ENCODE data around the gene LRP1-AS. TPM values are rescaled to one million over a fixed set of nuclear protein-coding genes. Genes with fewer than 3 reads are reported as not detected.

LRP1-AS gene
- total RNA-seq, 2 experiments from 2014 or later = not detected

DNA sequence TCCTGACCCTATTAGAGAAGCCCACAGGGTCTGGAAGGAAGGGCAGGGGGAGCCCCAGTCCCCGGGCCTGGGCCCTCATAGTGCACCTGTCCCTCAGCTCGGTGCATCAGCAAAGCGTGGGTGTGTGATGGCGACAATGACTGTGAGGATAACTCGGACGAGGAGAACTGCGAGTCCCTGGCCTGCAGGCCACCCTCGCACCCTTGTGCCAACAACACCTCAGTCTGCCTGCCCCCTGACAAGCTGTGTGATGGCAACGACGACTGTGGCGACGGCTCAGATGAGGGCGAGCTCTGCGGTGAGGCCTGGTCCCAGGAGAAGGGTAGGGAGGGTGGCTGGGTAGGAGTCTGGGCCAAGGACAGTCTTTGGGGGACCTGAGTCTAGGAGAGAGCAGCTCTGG is 26.3 kb upstream of the LRP1-AS start:
- TF ChIP-seq, protein P1, sequence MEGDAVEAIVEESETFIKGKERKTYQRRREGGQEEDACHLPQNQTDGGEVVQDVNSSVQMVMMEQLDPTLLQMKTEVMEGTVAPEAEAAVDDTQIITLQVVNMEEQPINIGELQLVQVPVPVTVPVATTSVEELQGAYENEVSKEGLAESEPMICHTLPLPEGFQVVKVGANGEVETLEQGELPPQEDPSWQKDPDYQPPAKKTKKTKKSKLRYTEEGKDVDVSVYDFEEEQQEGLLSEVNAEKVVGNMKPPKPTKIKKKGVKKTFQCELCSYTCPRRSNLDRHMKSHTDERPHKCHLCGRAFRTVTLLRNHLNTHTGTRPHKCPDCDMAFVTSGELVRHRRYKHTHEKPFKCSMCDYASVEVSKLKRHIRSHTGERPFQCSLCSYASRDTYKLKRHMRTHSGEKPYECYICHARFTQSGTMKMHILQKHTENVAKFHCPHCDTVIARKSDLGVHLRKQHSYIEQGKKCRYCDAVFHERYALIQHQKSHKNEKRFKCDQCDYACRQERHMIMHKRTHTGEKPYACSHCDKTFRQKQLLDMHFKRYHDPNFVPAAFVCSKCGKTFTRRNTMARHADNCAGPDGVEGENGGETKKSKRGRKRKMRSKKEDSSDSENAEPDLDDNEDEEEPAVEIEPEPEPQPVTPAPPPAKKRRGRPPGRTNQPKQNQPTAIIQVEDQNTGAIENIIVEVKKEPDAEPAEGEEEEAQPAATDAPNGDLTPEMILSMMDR (IDR thresholded peaks at IDR 0.05) = no peak
- Mint-ChIP-seq H3K27me3 (no peaks in the 10 kb centered on the region), H3K9me3 (no peaks in the 10 kb centered on the region), H3K4me3 (no peak overlapping the region), H3K4me1 (ENCODE audit: low read depth) (no peaks in the 10 kb centered on the region), H3K27ac (no peak overlapping the region), H3K36me3 (ENCODE audit: low read depth) (no peaks in the 10 kb centered on the region)
- POLR2A ChIA-PET = interaction anchor here (0.9 to 1.6 kb wide), 2 partner anchors 49 to 62 kb away, joined by 4 to 7 read pairs; partner anchors contain the start of gene STAT6
- no peak for DNase-seq
- ATAC-seq = no peak
- intact Hi-C loops (cut with micrococcal nuclease) = no loop called here
- CTCF ChIA-PET = interaction anchor here (0.6 to 9.4 kb wide), 20 partner anchors 12 to 275 kb away, joined by 3 to 153 read pairs (median 4); partner anchors contain the start of genes LRP1 and STAT6

DNA sequence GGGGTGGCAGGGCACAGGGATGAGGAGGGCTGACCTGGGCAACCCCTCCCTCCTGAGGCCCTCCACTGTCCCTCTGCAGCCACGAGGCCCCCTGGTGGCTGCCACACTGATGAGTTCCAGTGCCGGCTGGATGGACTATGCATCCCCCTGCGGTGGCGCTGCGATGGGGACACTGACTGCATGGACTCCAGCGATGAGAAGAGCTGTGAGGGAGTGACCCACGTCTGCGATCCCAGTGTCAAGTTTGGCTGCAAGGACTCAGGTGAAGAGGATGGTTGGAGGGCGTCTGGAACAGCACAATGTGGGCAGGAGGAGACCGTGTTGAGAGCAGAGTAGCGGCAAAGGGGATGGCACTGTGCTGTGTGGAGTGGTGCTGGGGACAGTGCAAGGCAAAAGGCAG is 25.7 kb upstream of the LRP1-AS start:
- DNase-seq (peak; percentile 37), ATAC-seq (peak; percentile 73)
- Mint-ChIP-seq H3K27me3 (no peaks in the 10 kb centered on the region), H3K27ac (no peak overlapping the region), H3K4me3 (no peak overlapping the region), H3K9me3 (no peaks in the 10 kb centered on the region), H3K4me1 (ENCODE audit: low read depth) (no peaks in the 10 kb centered on the region), H3K36me3 (ENCODE audit: low read depth) (no peaks in the 10 kb centered on the region)
- intact Hi-C loops (cut with micrococcal nuclease) = no loop called here
- ChIA-PET POLR2A (interaction anchor here (1.6 kb wide), 1 partner anchor 61 kb away, joined by 7 read pairs; the partner anchor contains the start of gene STAT6), CTCF (interaction anchor here (0.6 to 9.4 kb wide), 24 partner anchors 10 to 275 kb away, joined by 3 to 153 read pairs (median 4); partner anchors contain the start of genes LRP1 and STAT6)
- TF ChIP-seq, protein P1 (IDR thresholded peaks at IDR 0.05) = peak; percentile 62

DNA sequence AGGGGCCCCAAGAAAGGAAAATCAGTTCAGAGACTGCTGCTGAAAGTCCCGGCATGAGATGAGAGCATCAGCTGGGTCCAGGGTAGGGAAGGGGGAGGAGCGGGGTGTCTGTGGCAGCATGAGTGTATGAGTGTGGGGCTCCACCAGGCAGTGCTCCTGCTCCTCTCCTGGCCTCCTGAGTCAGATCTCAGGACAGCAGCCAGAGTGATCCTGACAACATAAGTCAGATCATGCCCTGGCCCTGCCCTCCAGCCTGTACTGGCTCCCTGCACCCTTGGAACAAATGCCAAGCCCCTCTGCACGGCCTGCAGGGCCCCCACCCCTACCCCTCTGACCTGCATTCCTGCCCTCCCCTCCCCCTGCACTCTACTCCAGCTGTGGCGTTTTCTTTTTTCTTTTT is 24.2 kb upstream of the LRP1-AS start:
- no peak for ATAC-seq
- H3K27ac Mint-ChIP-seq = no peak overlapping the region
- H3K4me1 Mint-ChIP-seq (ENCODE audit: low read depth) = peaks cover 6% of the 10 kb centered on the region
- POLR2A ChIA-PET = interaction anchor here (1.2 kb wide), 1 partner anchor 11 kb away, joined by 4 read pairs; no protein-coding TSS in a partner anchor
- H3K4me3 Mint-ChIP-seq = no peak overlapping the region
- DNase-seq = no peak
- no peaks in the 10 kb centered on the region for H3K9me3 Mint-ChIP-seq
- no peaks in the 10 kb centered on the region for H3K36me3 Mint-ChIP-seq (ENCODE audit: low read depth)
- H3K27me3 Mint-ChIP-seq = no peaks in the 10 kb centered on the region
- intact Hi-C loops (cut with micrococcal nuclease) = no loop called here
- CTCF ChIA-PET = interaction anchor here (1.0 to 9.4 kb wide), 6 partner anchors 13 to 163 kb away, joined by 3 to 153 read pairs (median 6); partner anchors contain the start of gene LRP1
- TF ChIP-seq, protein P1 (IDR thresholded peaks at IDR 0.05) = no peak

DNA sequence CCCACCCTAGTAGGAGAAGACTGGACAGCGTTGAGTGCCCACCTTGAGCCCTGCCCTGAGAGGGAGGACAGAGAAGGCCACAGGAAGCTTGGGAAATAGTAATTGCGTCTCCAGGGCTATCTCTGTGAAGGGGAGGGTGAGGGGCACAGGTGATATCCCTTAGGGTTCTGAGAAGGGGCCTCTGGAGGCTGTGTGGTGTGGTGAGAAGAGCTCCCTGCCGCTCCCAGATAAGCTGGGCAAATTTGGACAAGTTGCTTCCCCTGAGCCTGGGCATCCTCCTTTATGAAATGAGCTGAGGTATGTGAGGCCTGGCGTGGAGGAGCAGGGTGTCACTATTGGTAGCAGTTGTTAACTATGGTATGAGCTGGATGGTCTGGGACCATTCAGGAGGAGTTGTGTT is 23.5 kb upstream of the LRP1-AS start:
- intact Hi-C loops (cut with micrococcal nuclease) = no loop called here
- Mint-ChIP-seq H3K4me1 (ENCODE audit: low read depth) (peaks cover 9% of the 10 kb centered on the region), H3K27ac (no peak overlapping the region), H3K4me3 (no peak overlapping the region), H3K9me3 (no peaks in the 10 kb centered on the region), H3K27me3 (no peaks in the 10 kb centered on the region), H3K36me3 (ENCODE audit: low read depth) (no peaks in the 10 kb centered on the region)
- TF ChIP-seq, protein P1 (IDR thresholded peaks at IDR 0.05) = no peak
- no peak for DNase-seq
- CTCF ChIA-PET = interaction anchor here (1.1 to 9.4 kb wide), 3 partner anchors 15 to 162 kb away, joined by 3 to 116 read pairs (median 16); no protein-coding TSS in a partner anchor
- POLR2A ChIA-PET = interaction anchor here (1.2 kb wide), 1 partner anchor 10 kb away, joined by 4 read pairs; no protein-coding TSS in a partner anchor
- no peak for ATAC-seq

DNA sequence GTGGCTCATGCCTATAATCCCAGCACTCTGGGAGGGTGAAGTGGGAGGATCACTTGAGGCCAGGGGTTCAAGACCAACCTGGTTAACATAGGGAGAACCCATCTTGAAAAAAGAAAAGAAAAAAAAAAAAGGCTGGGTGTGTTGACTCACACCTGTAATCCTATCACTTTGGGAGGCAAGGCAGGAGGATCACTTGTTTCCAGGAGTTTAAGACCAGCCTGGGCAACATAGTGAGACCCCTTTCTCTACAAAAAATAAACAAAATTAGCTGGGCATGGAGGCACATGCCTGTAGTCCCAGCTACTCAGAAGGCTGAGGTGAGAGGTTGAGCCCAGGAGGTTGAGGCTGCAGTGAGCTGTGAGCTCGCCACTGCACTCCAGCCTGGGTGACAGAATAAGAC is 23.0 kb upstream of the LRP1-AS start:
- ChIA-PET CTCF (interaction anchor here (1.1 to 9.4 kb wide), 3 partner anchors 15 to 162 kb away, joined by 3 to 116 read pairs (median 16); no protein-coding TSS in a partner anchor), POLR2A (interaction anchor here (0.8 to 2.8 kb wide), 3 partner anchors 9 to 32 kb away, joined by 3 to 6 read pairs (median 4); no protein-coding TSS in a partner anchor)
- Mint-ChIP-seq H3K4me1 (ENCODE audit: low read depth) (peaks cover 9% of the 10 kb centered on the region), H3K27ac (no peak overlapping the region), H3K4me3 (no peak overlapping the region), H3K27me3 (no peaks in the 10 kb centered on the region), H3K36me3 (ENCODE audit: low read depth) (no peaks in the 10 kb centered on the region), H3K9me3 (no peaks in the 10 kb centered on the region)
- DNase-seq = no peak
- TF ChIP-seq, protein P1 (IDR thresholded peaks at IDR 0.05) = no peak
- ATAC-seq = no peak
- intact Hi-C loops (cut with micrococcal nuclease) = no loop called here
